Measurements from ENCODE around the gene SFTA2. TPM values are rescaled to one million over a fixed set of nuclear protein-coding genes. Genes with fewer than 3 reads are reported as not detected.

SFTA2 gene
- total and polyA plus RNA-seq, 9 of the 15 experiments (the other 6 are each of a cell fraction or from before 2014, with no cell fraction given): not detected

- no peak for TF ChIP-seq REST (IDR thresholded peaks at IDR 0.05; ENCODE audit: borderline replicate concordance)
- no peak for TF ChIP-seq REST (CRISPR knock-in tag; IDR thresholded peaks at IDR 0.05; ENCODE audit: low read depth)
- no peak for TF ChIP-seq NFE2L1 (tag; IDR thresholded peaks at IDR 0.05; ENCODE audit: borderline replicate concordance, low read depth)
- no peak for TF ChIP-seq FOXP1 (CRISPR knock-in tag; IDR thresholded peaks at IDR 0.05)
- TF ChIP-seq HMBOX1 (IDR thresholded peaks at IDR 0.05): no peak
- TF ChIP-seq ETS2 (tag; IDR thresholded peaks at IDR 0.05; ENCODE audit: borderline replicate concordance, poor library complexity, severe bottlenecking): no peak
- TF ChIP-seq ELF1 (tag; IDR thresholded peaks at IDR 0.05): no peak
- TF ChIP-seq POLR2A (conservative IDR thresholded peaks at IDR 0.05): no peak
- TF ChIP-seq TAF7 (tag; IDR thresholded peaks at IDR 0.05): no peak
- TF ChIP-seq BACH1 (tag; IDR thresholded peaks at IDR 0.05): no peak
- TF ChIP-seq PHF20 (IDR thresholded peaks at IDR 0.05; ENCODE audit: partially characterized antibody): no peak
- no peak for TF ChIP-seq SMAD4 (CRISPR knock-in tag; conservative IDR thresholded peaks at IDR 0.05)
- no peak for TF ChIP-seq RBM17 (IDR thresholded peaks at IDR 0.05; ENCODE audit: borderline replicate concordance, low read depth, low read length)
- TF ChIP-seq RB1 (IDR thresholded peaks at IDR 0.05; ENCODE audit: low read depth): no peak
Observed at GRCh38 chr6:30900863-30901417, 31.0 kb downstream of the SFTA2 start (continued).

All from K562 (cell line).